Muscle of leg (tissue), 11 donors: ENCODE data around the gene ZNF316. TPM values are rescaled to one million over a fixed set of nuclear protein-coding genes. Genes with fewer than 3 reads are reported as not detected.

ENCODE experiments used
- DNase-seq: peaks from one replicate; pipeline ENCODE4 v3.0.0; 2013
- H3K27ac ChIP-seq: one replicate; pipeline ENCODE4 v1.5.1; 2013; ENCODE audit warnings: mild to moderate bottlenecking, low read length, control low read depth
- H3K27me3 ChIP-seq: one replicate; pipeline ENCODE4 v1.6.1; 2013; ENCODE audit warnings: low read length; ENCODE audit not compliant: control insufficient read depth, insufficient read depth
- H3K36me3 ChIP-seq: one replicate; pipeline ENCODE4 v1.6.1; 2013; ENCODE audit warnings: low read length; ENCODE audit not compliant: control insufficient read depth, insufficient read depth
- H3K4me1 ChIP-seq: one replicate; pipeline ENCODE4 v1.6.1; 2013; ENCODE audit warnings: low read length; ENCODE audit not compliant: control insufficient read depth, insufficient read depth
- H3K4me3 ChIP-seq: one replicate; pipeline ENCODE4 v1.5.1; 2013; ENCODE audit warnings: low read length, control low read depth
- H3K9me3 ChIP-seq: replicated peaks from 2 replicates; pipeline ENCODE4 v1.6.1; 2013; ENCODE audit warnings: low read depth, low read length; ENCODE audit not compliant: control insufficient read depth
- WGBS: methylation state at CpG from one replicate; pipeline ENCODE4 v1.1.5; 2013; ENCODE audit warnings: missing lambda C conversion rate; ENCODE audit not compliant: insufficient coverage; 5-methylcytosine and 5-hydroxymethylcytosine counted together
- polyA plus RNA-seq, 8 donors: library from polyadenylated mRNA; unstranded; fragments of 120-200 nt; gene quantifications; one replicate each; pipeline versions ENCODE4 v1.2.1 to v1.2.3, GENCODE V29; 2013; ENCODE audit warnings: inconsistent platforms in 1 of 8, low replicate concordance in 1 of 8; ENCODE audit not compliant: insufficient read length in 8 of 8, insufficient read depth in 1 of 8
- total RNA-seq: library from RNA; stranded (reverse); fragments of 120-200 nt; gene quantifications from one replicate; pipeline ENCODE4 v1.2.4, GENCODE V29; 2013

The ZNF316 gene
- total and polyA plus RNA-seq, 9 donors: 11.1 to 37.9 (median 28.3) TPM

GRCh38 chr7:6619961-6620360, 17.2 kb upstream of the ZNF316 start:
- Histone ChIP-seq H3K27ac (no peak overlapping the region), H3K27me3 (no peaks in the 10 kb centered on the region), H3K4me3 (no peak overlapping the region), H3K4me1 (peaks cover 9% of the 10 kb centered on the region), H3K9me3 (no peaks in the 10 kb centered on the region), H3K36me3 (peaks cover 45% of the 10 kb centered on the region)
- no peak for DNase-seq
- WGBS: no CpG with 5 or more reads among the region's 3 CpGs

GRCh38 chr7:6621195-6622133, 15.7 kb upstream of the ZNF316 start:
- Histone ChIP-seq H3K27ac (no peak overlapping the region), H3K27me3 (no peaks in the 10 kb centered on the region), H3K4me3 (no peak overlapping the region), H3K4me1 (peaks cover 2% of the 10 kb centered on the region), H3K9me3 (no peaks in the 10 kb centered on the region), H3K36me3 (peaks cover 49% of the 10 kb centered on the region)
- DNase-seq: no peak
- WGBS: 91% methylated on average over 12 of the region's 20 CpGs

- H3K4me1 ChIP-seq: no peaks in the 10 kb centered on the region
- H3K4me3 ChIP-seq: no peak overlapping the region
- H3K27ac ChIP-seq: no peak overlapping the region
- H3K36me3 ChIP-seq: peaks cover 49% of the 10 kb centered on the region
- DNase-seq: no peak
- H3K27me3 ChIP-seq: no peaks in the 10 kb centered on the region
- no peaks in the 10 kb centered on the region for H3K9me3 ChIP-seq
- 95% methylated on average over 65 of the region's 67 CpGs for WGBS
These were observed 14.9 kb upstream of the ZNF316 start for GRCh38 chr7:6622134-6622710.

- 60% methylated on average over 6 of the region's 15 CpGs for WGBS
- DNase-seq: no peak
- no peak overlapping the region for H3K27ac ChIP-seq
- no peaks in the 10 kb centered on the region for H3K27me3 ChIP-seq
- H3K9me3 ChIP-seq: no peaks in the 10 kb centered on the region
- no peaks in the 10 kb centered on the region for H3K4me1 ChIP-seq
- H3K4me3 ChIP-seq: no peak overlapping the region
- peaks cover 41% of the 10 kb centered on the region for H3K36me3 ChIP-seq
These were observed 13.4 kb upstream of the ZNF316 start for GRCh38 chr7:6623589-6624245.

GRCh38 chr7:6624246-6624611, 12.9 kb upstream of the ZNF316 start:
- Histone ChIP-seq H3K4me1 (no peaks in the 10 kb centered on the region), H3K4me3 (no peak overlapping the region), H3K36me3 (peaks cover 41% of the 10 kb centered on the region), H3K27ac (no peak overlapping the region), H3K9me3 (no peaks in the 10 kb centered on the region), H3K27me3 (no peaks in the 10 kb centered on the region)
- 83% methylated on average over 1 of the region's 3 CpGs for WGBS
- DNase-seq: no peak

- 100% methylated on average over 1 of the region's 6 CpGs for WGBS
- Histone ChIP-seq H3K27ac (no peak overlapping the region), H3K27me3 (no peaks in the 10 kb centered on the region), H3K36me3 (peaks cover 18% of the 10 kb centered on the region), H3K4me3 (no peak overlapping the region), H3K9me3 (no peaks in the 10 kb centered on the region), H3K4me1 (no peaks in the 10 kb centered on the region)
- no peak for DNase-seq
These were observed 9.1 kb upstream of the ZNF316 start for GRCh38 chr7:6628045-6628444.

GRCh38 chr7:6630007-6630849, 6.9 kb upstream of the ZNF316 start:
- H3K9me3 ChIP-seq: no peaks in the 10 kb centered on the region
- H3K4me3 ChIP-seq: no peak overlapping the region
- H3K27me3 ChIP-seq: no peaks in the 10 kb centered on the region
- DNase-seq: no peak
- H3K27ac ChIP-seq: no peak overlapping the region
- peaks cover 1% of the 10 kb centered on the region for H3K36me3 ChIP-seq
- no peaks in the 10 kb centered on the region for H3K4me1 ChIP-seq
- 68% methylated on average over 8 of the region's 11 CpGs for WGBS

- Histone ChIP-seq H3K27ac (no peak overlapping the region), H3K27me3 (no peaks in the 10 kb centered on the region), H3K4me1 (peaks cover 6% of the 10 kb centered on the region), H3K36me3 (no peaks in the 10 kb centered on the region), H3K4me3 (no peak overlapping the region), H3K9me3 (no peaks in the 10 kb centered on the region)
- no peak for DNase-seq
- 36% methylated on average over 2 of the region's 7 CpGs for WGBS
These were observed 5.5 kb upstream of the ZNF316 start for GRCh38 chr7:6631605-6632004.

- WGBS: 80% methylated on average over 3 of the region's 8 CpGs
- Histone ChIP-seq H3K9me3 (no peaks in the 10 kb centered on the region), H3K36me3 (peaks cover 5% of the 10 kb centered on the region), H3K27ac (no peak overlapping the region), H3K27me3 (no peaks in the 10 kb centered on the region), H3K4me1 (peaks cover 20% of the 10 kb centered on the region), H3K4me3 (no peak overlapping the region)
- no peak for DNase-seq
These were observed 3.1 kb upstream of the ZNF316 start for GRCh38 chr7:6634021-6634420.
